HL-60/S4 treated with phorbol 12-myristate 13-acetate at 8.2 ng/mL for 4 days and 3 days (cell line): Measurements from ENCODE around the gene LRTM2.

ENCODE experiments used
- in situ Hi-C: fragments of 300-500 bp; cut with MboI; formaldehyde crosslinking; loops from 2 replicates; pipeline ENCODE4 v1.15.0; 2022; ENCODE audit warnings: low sequenced_read_pairs

Gene LRTM2

GRCh38 chr12:1797011-1797901 lies 23.1 kb upstream of the LRTM2 start:
- in situ Hi-C loops = no loop called here

GRCh38 chr12:1797991-1798640 lies 22.2 kb upstream of the LRTM2 start:
- in situ Hi-C loops = no loop called here

- in situ Hi-C loops = no loop called here
These were observed 21.7 kb upstream of the LRTM2 start for GRCh38 chr12:1798641-1799020.

GRCh38 chr12:1799051-1799881 lies 21.1 kb upstream of the LRTM2 start:
- in situ Hi-C loops = no loop called here

- in situ Hi-C loops = no loop called here
These were observed 20.4 kb upstream of the LRTM2 start for GRCh38 chr12:1799882-1800400.

- in situ Hi-C loops = no loop called here
These were observed 19.7 kb upstream of the LRTM2 start for GRCh38 chr12:1800401-1801302.

GRCh38 chr12:1801303-1801975 lies 18.9 kb upstream of the LRTM2 start:
- in situ Hi-C loops = no loop called here

- in situ Hi-C loops = no loop called here
These were observed 16.6 kb upstream of the LRTM2 start for GRCh38 chr12:1803736-1804135.

- in situ Hi-C loops = loop anchor here (5.0 kb wide), 1 partner anchor 118 kb away; no protein-coding TSS in a partner anchor
These were observed 15.6 kb upstream of the LRTM2 start for GRCh38 chr12:1804545-1805332.

GRCh38 chr12:1805441-1806081 lies 14.8 kb upstream of the LRTM2 start:
- in situ Hi-C loops = loop anchor here (5.0 kb wide), 1 partner anchor 117 kb away; no protein-coding TSS in a partner anchor

- in situ Hi-C loops = loop anchor here (5.0 kb wide), 1 partner anchor 116 kb away; no protein-coding TSS in a partner anchor
These were observed 13.9 kb upstream of the LRTM2 start for GRCh38 chr12:1806301-1807086.

GRCh38 chr12:1807087-1807860 lies 13.1 kb upstream of the LRTM2 start:
- in situ Hi-C loops = loop anchor here (5.0 kb wide), 1 partner anchor 115 kb away; no protein-coding TSS in a partner anchor

GRCh38 chr12:1808036-1808797 lies 12.1 kb upstream of the LRTM2 start:
- in situ Hi-C loops = loop anchor here (5.0 kb wide), 1 partner anchor 114 kb away; no protein-coding TSS in a partner anchor

- in situ Hi-C loops = loop anchor here (5.0 kb wide), 1 partner anchor 113 kb away; no protein-coding TSS in a partner anchor
These were observed 11.4 kb upstream of the LRTM2 start for GRCh38 chr12:1808798-1809480.
